Measurements from ENCODE around the gene ADGRD1.

Gene ADGRD1

DNA sequence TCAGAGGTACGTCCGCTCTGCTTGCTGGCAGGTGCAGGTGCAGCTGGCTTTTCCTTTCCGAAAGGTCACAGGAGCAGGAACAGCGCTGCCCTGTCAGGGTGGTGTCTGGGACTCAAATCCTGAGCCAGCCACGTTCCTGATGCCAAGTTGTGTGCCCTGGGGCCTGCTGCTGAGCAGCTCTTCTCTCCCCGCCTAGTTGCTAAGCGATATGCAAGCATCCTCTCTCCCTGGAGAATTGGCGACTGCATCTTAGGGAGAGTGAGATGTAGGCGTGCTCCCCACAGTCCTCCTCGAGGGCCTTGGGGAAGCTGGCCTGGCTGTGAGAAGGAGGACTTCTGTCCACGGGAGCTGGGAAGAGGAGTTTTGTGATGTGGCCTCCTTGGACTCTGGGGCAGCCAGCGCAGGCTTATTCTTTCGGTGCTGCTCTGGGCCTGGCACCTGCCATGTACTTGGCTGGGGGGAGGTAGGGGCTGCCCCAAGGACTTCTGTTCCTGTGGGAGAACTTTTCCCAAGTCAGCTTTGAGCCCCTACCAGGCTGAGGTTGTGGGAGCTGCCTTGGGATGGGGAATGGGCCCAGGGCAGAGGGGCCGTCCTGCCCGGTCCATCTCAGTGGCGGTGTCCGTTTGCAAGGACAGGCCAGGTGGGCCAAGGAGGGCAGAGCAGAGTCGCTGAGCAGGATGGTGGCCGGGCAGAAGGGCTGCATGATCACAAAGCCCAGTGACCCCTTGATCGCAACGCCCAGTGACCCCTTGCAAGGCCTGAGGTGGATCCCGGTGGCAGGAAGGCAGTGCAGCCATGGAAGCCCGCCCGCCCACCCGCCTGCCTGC, 183.5 kb downstream of the ADGRD1 start:
- peak overlapping the region; percentile 91 for H3K18ac ChIP-seq (ENCODE audit: low read length)

GRCh38 chr12:131137836-131138637, 184.3 kb downstream of the ADGRD1 start:
- no CpG with 5 or more reads among the region's 28 CpGs for WGBS, 2 donors (ENCODE audit: extremely low coverage in 2 of 2, insufficient read length in 2 of 2, insufficient replicate concordance in 1 of 2)
- peak overlapping the region; percentile 93 for H2BK15ac ChIP-seq (ENCODE audit: low read length)

More for the DNA sequence above, 183.5 kb downstream of the ADGRD1 start:
- H3K36me3 ChIP-seq (replicated peaks in 1 of 2; ENCODE audit: control insufficient read depth in 2 of 2, insufficient read depth in 2 of 2, low read length in 2 of 2) = no peaks in the 10 kb centered on the region
- no peak overlapping the region for H2AFZ ChIP-seq (ENCODE audit: low read length)
- peak overlapping the region; percentile 85 for H2BK5ac ChIP-seq (ENCODE audit: low read length)
- peak overlapping the region; percentile 61 for H2BK15ac ChIP-seq (ENCODE audit: low read length)
- no peak for DNase-seq (ENCODE audit: low spot score)
- peak overlapping the region; percentile 89 for H2AK5ac ChIP-seq (ENCODE audit: low read depth, low read length)
- H3K4me1 ChIP-seq (ENCODE audit: control insufficient read depth in 2 of 2, insufficient read depth in 1 of 2, low read depth in 1 of 2, low read length in 2 of 2) = peaks cover 3 to 4% of the 10 kb centered on the region in 2 donors
- H2BK120ac ChIP-seq (ENCODE audit: low read depth, low read length) = no peak overlapping the region
- H3K9me3 ChIP-seq (replicated peaks in 1 of 2; ENCODE audit: control insufficient read depth in 2 of 2, insufficient read depth in 1 of 2, low read depth in 1 of 2, low read length in 2 of 2) = no peaks in the 10 kb centered on the region
- no peaks in the 10 kb centered on the region for H3K27me3 ChIP-seq (ENCODE audit: control insufficient read depth in 3 of 3, insufficient read depth in 3 of 3, low read depth in 1 of 3, low read length in 3 of 3)
- H3K23ac ChIP-seq (ENCODE audit: low read depth, low read length, poor library complexity) = no peak overlapping the region
- no peak overlapping the region for H3K4me2 ChIP-seq (ENCODE audit: insufficient read depth, low read length, poor library complexity, severe bottlenecking)
- peaks cover 2% of the 10 kb centered on the region for H3K79me1 ChIP-seq (ENCODE audit: low read depth, low read length)
- no peak overlapping the region for H3K4me3 ChIP-seq (ENCODE audit: low read length in 2 of 2)
- no peak overlapping the region for H4K8ac ChIP-seq (ENCODE audit: low read depth, low read length)
- no peak overlapping the region for H4K91ac ChIP-seq (ENCODE audit: low read depth, low read length, poor library complexity)
- H3K14ac ChIP-seq (ENCODE audit: low read length) = peak overlapping the region; percentile 97
- H3K4ac ChIP-seq (ENCODE audit: low read length) = peak overlapping the region; percentile 66
- no peak overlapping the region for H3K9ac ChIP-seq (ENCODE audit: low read depth, low read length, poor library complexity)
- H3K27ac ChIP-seq (replicated peaks; ENCODE audit: low read length) = no peak overlapping the region
- H2BK12ac ChIP-seq (ENCODE audit: low read length) = peak overlapping the region; percentile 82
- no CpG with 5 or more reads among the region's 25 CpGs for WGBS, 2 donors (ENCODE audit: extremely low coverage in 2 of 2, insufficient read length in 2 of 2, insufficient replicate concordance in 1 of 2)

GRCh38 chr12:131138638-131139362, 185.1 kb downstream of the ADGRD1 start:
- Histone ChIP-seq H3K4ac (ENCODE audit: low read length) (peak overlapping the region; percentile 53), H3K4me3 (ENCODE audit: low read length in 2 of 2) (no peak overlapping the region), H3K27ac (replicated peaks; ENCODE audit: low read length) (no peak overlapping the region), H2BK12ac (ENCODE audit: low read length) (peak overlapping the region; percentile 73), H2BK120ac (ENCODE audit: low read depth, low read length) (no peak overlapping the region), H3K79me1 (ENCODE audit: low read depth, low read length) (peaks cover 2% of the 10 kb centered on the region), H2BK15ac (ENCODE audit: low read length) (peak overlapping the region; percentile 93), H3K4me1 (ENCODE audit: control insufficient read depth in 2 of 2, insufficient read depth in 1 of 2, low read depth in 1 of 2, low read length in 2 of 2) (peaks cover 3 to 6% of the 10 kb centered on the region in 2 donors), H3K27me3 (ENCODE audit: control insufficient read depth in 3 of 3, insufficient read depth in 3 of 3, low read depth in 1 of 3, low read length in 3 of 3) (no peaks in the 10 kb centered on the region), H2AK5ac (ENCODE audit: low read depth, low read length) (peak overlapping the region; percentile 96), H3K18ac (ENCODE audit: low read length) (peak overlapping the region; percentile 90), H3K4me2 (ENCODE audit: insufficient read depth, low read length, poor library complexity, severe bottlenecking) (no peak overlapping the region), H2AFZ (ENCODE audit: low read length) (peak overlapping the region; percentile 17), H3K9me3 (replicated peaks in 1 of 2; ENCODE audit: control insufficient read depth in 2 of 2, insufficient read depth in 1 of 2, low read depth in 1 of 2, low read length in 2 of 2) (no peaks in the 10 kb centered on the region), H2BK5ac (ENCODE audit: low read length) (peak overlapping the region; percentile 66), H3K9ac (ENCODE audit: low read depth, low read length, poor library complexity) (no peak overlapping the region), H4K91ac (ENCODE audit: low read depth, low read length, poor library complexity) (no peak overlapping the region), H4K8ac (ENCODE audit: low read depth, low read length) (peak overlapping the region; percentile 43), H3K14ac (ENCODE audit: low read length) (no peak overlapping the region), H3K23ac (ENCODE audit: low read depth, low read length, poor library complexity) (peak overlapping the region; percentile 73), H3K36me3 (replicated peaks in 1 of 2; ENCODE audit: control insufficient read depth in 2 of 2, insufficient read depth in 2 of 2, low read length in 2 of 2) (no peaks in the 10 kb centered on the region)
- no peak for DNase-seq (ENCODE audit: low spot score)
- WGBS, 2 donors (ENCODE audit: extremely low coverage in 2 of 2, insufficient read length in 2 of 2, insufficient replicate concordance in 1 of 2) = no CpG with 5 or more reads among the region's 34 CpGs

More at GRCh38 chr12:131137836-131138637, 184.3 kb downstream of the ADGRD1 start:
- H3K14ac ChIP-seq (ENCODE audit: low read length) = peak overlapping the region; percentile 97
- H3K9me3 ChIP-seq (replicated peaks in 1 of 2; ENCODE audit: control insufficient read depth in 2 of 2, insufficient read depth in 1 of 2, low read depth in 1 of 2, low read length in 2 of 2) = no peaks in the 10 kb centered on the region
- no peak overlapping the region for H4K8ac ChIP-seq (ENCODE audit: low read depth, low read length)
- no peak overlapping the region for H3K4ac ChIP-seq (ENCODE audit: low read length)
- H3K79me1 ChIP-seq (ENCODE audit: low read depth, low read length) = peaks cover 2% of the 10 kb centered on the region
- no peak overlapping the region for H4K91ac ChIP-seq (ENCODE audit: low read depth, low read length, poor library complexity)
- H3K4me1 ChIP-seq (ENCODE audit: control insufficient read depth in 2 of 2, insufficient read depth in 1 of 2, low read depth in 1 of 2, low read length in 2 of 2) = peaks cover 5% of the 10 kb centered on the region in 2 donors
- no peaks in the 10 kb centered on the region for H3K36me3 ChIP-seq (replicated peaks in 1 of 2; ENCODE audit: control insufficient read depth in 2 of 2, insufficient read depth in 2 of 2, low read length in 2 of 2)
- peak overlapping the region; percentile 8 for H3K23ac ChIP-seq (ENCODE audit: low read depth, low read length, poor library complexity)
- H2BK120ac ChIP-seq (ENCODE audit: low read depth, low read length) = no peak overlapping the region
- H3K4me3 ChIP-seq (ENCODE audit: low read length in 2 of 2) = no peak overlapping the region
- H2AFZ ChIP-seq (ENCODE audit: low read length) = peak overlapping the region; percentile 17
- no peaks in the 10 kb centered on the region for H3K27me3 ChIP-seq (ENCODE audit: control insufficient read depth in 3 of 3, insufficient read depth in 3 of 3, low read depth in 1 of 3, low read length in 3 of 3)
- no peak overlapping the region for H3K27ac ChIP-seq (replicated peaks; ENCODE audit: low read length)
- peak overlapping the region; percentile 66 for H2BK5ac ChIP-seq (ENCODE audit: low read length)
- H2AK5ac ChIP-seq (ENCODE audit: low read depth, low read length) = peak overlapping the region; percentile 96
- H3K18ac ChIP-seq (ENCODE audit: low read length) = peak overlapping the region; percentile 90
- H3K4me2 ChIP-seq (ENCODE audit: insufficient read depth, low read length, poor library complexity, severe bottlenecking) = no peak overlapping the region
- H2BK12ac ChIP-seq (ENCODE audit: low read length) = peak overlapping the region; percentile 73
- H3K9ac ChIP-seq (ENCODE audit: low read depth, low read length, poor library complexity) = no peak overlapping the region
- no peak for DNase-seq (ENCODE audit: low spot score)

Data from neuronal stem cell (in vitro differentiated cells).